Gastrocnemius medialis (tissue), 4 donors: ENCODE data around the gene TATDN2. TPM values are rescaled to one million over a fixed set of nuclear protein-coding genes. Genes with fewer than 3 reads are reported as not detected.

Source experiments
- ATAC-seq, 2 donors: fragments of 150-250 bp; one replicate each; pipeline ENCODE4 v1.9.1; 2016
- DNase-seq, 2 donors: peaks; one replicate each; pipeline ENCODE4 v3.0.0-alpha.2; 2019
- H3K27ac ChIP-seq, 4 donors: fragments of 200-600 bp; sonication (generic); 1 replicate in 1 of 4; 2 replicates in 3 of 4; pipeline ENCODE4 v1.5.1; 2016 to 2018; ENCODE audit warnings: mild to moderate bottlenecking in 2 of 4, moderate library complexity in 1 of 4
- H3K27me3 ChIP-seq, 3 donors: fragments of 200-600 bp; sonication (generic) in 2 of 3; 1 replicate in 1 of 3; 2 replicates in 2 of 3; pipeline versions ENCODE4 v1.5.1 to v1.6.0; 2016 to 2019; ENCODE audit warnings: mild to moderate bottlenecking in 1 of 3, moderate library complexity in 1 of 3
- H3K36me3 ChIP-seq, 2 donors: fragments of 200-600 bp; sonication (generic) in 1 of 2; one replicate each; pipeline ENCODE4 v1.5.1; 2017 to 2018
- H3K4me1 ChIP-seq, 2 donors: fragments of 200-600 bp; sonication (generic) in 1 of 2; one replicate each; pipeline ENCODE4 v1.5.1; 2016 to 2017; ENCODE audit warnings: mild to moderate bottlenecking in 2 of 2
- H3K4me3 ChIP-seq, 4 donors: fragments of 200-600 bp; sonication (generic) in 3 of 4; 1 replicate in 1 of 4; 2 replicates in 3 of 4; pipeline ENCODE4 v1.5.1; 2016 to 2019; ENCODE audit warnings: mild to moderate bottlenecking in 2 of 4
- H3K9me3 ChIP-seq, 3 donors: fragments of 200-600 bp; sonication (generic) in 2 of 3; 1 replicate in 1 of 3; 2 replicates in 2 of 3; pipeline ENCODE4 v1.5.1; 2016 to 2019
- CTCF ChIP-seq, 5 experiments: fragments of 450-650 bp in 3 of 5; fragments of 200-600 bp in 2 of 5; sonication (generic) in 2 of 5; IDR thresholded peaks in 4 of 5; conservative IDR thresholded peaks in 1 of 5; 1 replicate in 4 of 5; 2 replicates in 1 of 5; pipeline ENCODE4 v1.5.1; 2016 to 2019; ENCODE audit warnings: antibody characterized with exemption in 5 of 5, mild to moderate bottlenecking in 3 of 5, moderate library complexity in 3 of 5
- POLR2A ChIP-seq, 2 donors: fragments of 450-650 bp; IDR thresholded peaks; one replicate each; pipeline ENCODE4 v1.6.1; 2017; ENCODE audit warnings: antibody characterized with exemption in 2 of 2, mild to moderate bottlenecking in 2 of 2, moderate library complexity in 2 of 2
- in situ Hi-C, 4 donors: fragments of 200-750 bp; cut with MboI; loops; one replicate each; pipeline versions ENCODE4 v1.15.0 to v1.8.0; 2017; ENCODE audit warnings: low sequenced_read_pairs in 4 of 4
- intact Hi-C: fragments of 100-400 bp; cut with DNase I; formaldehyde crosslinking; loops from one replicate; pipeline ENCODE4 v1.15.1; 2023; ENCODE audit warnings: low total_unique reads
- total RNA-seq, 4 donors: library from RNA; depleted of rRNA; stranded (reverse); fragments of >200 nt; gene quantifications; one replicate each; pipeline versions ENCODE4 v1.1.0 to v1.2.3, GENCODE V29; 2016

Gene TATDN2
- total RNA-seq, 4 donors from 2014 or later: 10.9 to 11.5 (median 10.9) TPM

DNA sequence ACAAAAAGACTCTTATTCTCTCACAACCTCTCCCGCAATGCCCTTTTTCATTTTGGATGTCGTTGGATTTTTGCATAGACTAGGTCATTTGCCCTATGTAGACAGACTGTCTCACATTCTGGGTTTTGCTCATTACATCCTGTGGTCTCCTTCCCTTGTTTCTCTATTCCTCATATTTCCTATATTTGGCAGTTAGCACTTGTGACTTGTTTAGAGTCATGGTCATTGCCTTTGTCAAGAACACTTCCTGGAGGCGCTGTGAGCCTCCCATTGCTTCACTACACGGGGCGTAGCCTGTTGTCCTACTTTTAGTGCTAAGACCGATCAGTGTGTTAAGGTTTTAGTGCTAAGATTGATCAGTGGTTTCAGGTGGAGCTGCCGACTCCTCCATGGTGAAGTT is 16.1 kb upstream of the TATDN2 start:
- H3K4me1 ChIP-seq: no peaks in the 10 kb centered on the region
- intact Hi-C loops (no loop called here), in situ Hi-C loops (no loop called here)
- TF ChIP-seq POLR2A (IDR thresholded peaks at IDR 0.05) (no peak), CTCF (IDR thresholded peaks at IDR 0.05 in 4 of 5, conservative IDR thresholded peaks at IDR 0.05 in 1 of 5) (no peak)
- no peak overlapping the region for H3K4me3 ChIP-seq
- H3K36me3 ChIP-seq: peaks cover 0 to 74% of the 10 kb centered on the region in 2 donors
- no peak overlapping the region for H3K27ac ChIP-seq
- ATAC-seq: peak; percentile 23 to 36
- no peaks in the 10 kb centered on the region for H3K9me3 ChIP-seq
- no peak for DNase-seq
- H3K27me3 ChIP-seq: no peaks in the 10 kb centered on the region

DNA sequence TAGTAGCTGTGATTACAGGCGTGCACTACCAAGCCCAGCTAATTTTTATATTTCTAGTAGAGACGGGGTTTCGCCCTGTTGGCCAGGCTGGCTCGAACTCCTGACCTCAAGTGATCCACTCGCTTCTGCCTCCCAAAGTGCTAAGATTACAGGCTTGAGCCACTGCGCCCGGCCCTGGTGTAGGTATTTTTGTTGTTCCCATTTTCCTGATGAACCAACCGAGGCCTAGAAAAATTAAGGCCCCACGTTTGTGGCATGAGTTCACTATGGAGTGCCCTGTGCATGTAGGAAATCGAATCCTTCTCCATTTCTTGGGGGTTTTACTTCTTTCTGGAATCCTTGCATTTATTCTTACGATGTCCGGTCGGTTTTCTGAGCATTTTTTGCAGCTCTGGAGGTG is 14.3 kb upstream of the TATDN2 start:
- Histone ChIP-seq H3K27me3 (no peaks in the 10 kb centered on the region), H3K9me3 (no peaks in the 10 kb centered on the region), H3K4me1 (no peaks in the 10 kb centered on the region), H3K27ac (no peak overlapping the region), H3K36me3 (peaks cover 0 to 81% of the 10 kb centered on the region in 2 donors), H3K4me3 (no peak overlapping the region)
- no peak for TF ChIP-seq CTCF (IDR thresholded peaks at IDR 0.05 in 4 of 5, conservative IDR thresholded peaks at IDR 0.05 in 1 of 5)
- no peak for TF ChIP-seq POLR2A (IDR thresholded peaks at IDR 0.05)
- DNase-seq: no peak
- ATAC-seq: no peak
- in situ Hi-C loops (no loop called here), intact Hi-C loops (no loop called here)

GRCh38 chr3:10234526-10235230 is 13.6 kb upstream of the TATDN2 start:
- no peak for DNase-seq
- Histone ChIP-seq H3K4me3 (no peak overlapping the region), H3K4me1 (no peaks in the 10 kb centered on the region), H3K36me3 (peaks cover 0 to 83% of the 10 kb centered on the region in 2 donors), H3K27me3 (no peaks in the 10 kb centered on the region), H3K9me3 (no peaks in the 10 kb centered on the region), H3K27ac (no peak overlapping the region)
- intact Hi-C loops: no loop called here
- TF ChIP-seq CTCF (IDR thresholded peaks at IDR 0.05 in 4 of 5, conservative IDR thresholded peaks at IDR 0.05 in 1 of 5): no peak
- no peak for TF ChIP-seq POLR2A (IDR thresholded peaks at IDR 0.05)
- no peak for ATAC-seq
- in situ Hi-C loops: no loop called here

DNA sequence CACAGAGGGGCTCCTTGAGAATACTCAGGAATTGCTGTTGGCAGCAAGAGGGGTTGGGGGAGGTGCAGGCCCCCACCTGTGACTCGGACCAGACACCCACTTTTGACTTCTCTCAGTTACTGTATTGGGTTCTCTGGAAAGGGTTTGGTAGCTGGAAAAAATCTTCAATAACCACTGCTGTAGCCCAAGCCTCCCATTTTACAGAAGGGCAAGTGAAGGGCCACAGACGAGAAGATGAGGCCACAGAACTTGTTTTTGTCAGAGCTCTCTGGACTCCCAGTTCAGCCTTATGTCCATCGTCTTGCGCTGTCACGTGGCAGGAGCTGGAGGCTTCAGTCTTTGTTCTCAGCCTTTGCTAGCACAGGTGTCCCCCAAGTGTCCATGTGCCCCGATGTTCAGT is 12.7 kb upstream of the TATDN2 start:
- intact Hi-C loops: no loop called here
- H3K4me1 ChIP-seq: no peaks in the 10 kb centered on the region
- peaks cover 0 to 79% of the 10 kb centered on the region in 2 donors for H3K36me3 ChIP-seq
- no peak for TF ChIP-seq CTCF (IDR thresholded peaks at IDR 0.05 in 4 of 5, conservative IDR thresholded peaks at IDR 0.05 in 1 of 5)
- no peak for TF ChIP-seq POLR2A (IDR thresholded peaks at IDR 0.05)
- H3K9me3 ChIP-seq: no peaks in the 10 kb centered on the region
- H3K4me3 ChIP-seq: no peak overlapping the region
- in situ Hi-C loops: no loop called here
- DNase-seq: no peak
- ATAC-seq: no peak
- no peak overlapping the region for H3K27ac ChIP-seq
- H3K27me3 ChIP-seq: no peaks in the 10 kb centered on the region
